NCI-H2107 (cell line): ENCODE measurements around the gene MT1M.

ENCODE experiments used
- DNase-seq: peaks from one replicate; lab custom pipeline; 2025; lab: John Stamatoyannopoulos, UW

The MT1M gene

GRCh38 chr16:56628486-56629350, 3.7 kb upstream of the MT1M start:
- DNase-seq, result no peak

- no peak for DNase-seq
Measured at GRCh38 chr16:56629531-56629930, 2.9 kb upstream of the MT1M start.

- no peak for DNase-seq
Measured at GRCh38 chr16:56630134-56630533, 2.3 kb upstream of the MT1M start.

GRCh38 chr16:56631197-56631596, 1.3 kb upstream of the MT1M start:
- no peak for DNase-seq

GRCh38 chr16:56631832-56632155, 665 bp upstream of the MT1M start:
- DNase-seq, result no peak

GRCh38 chr16:56632848-56633365, 448 bp downstream of the MT1M start:
- DNase-seq, result no peak

GRCh38 chr16:56633535-56633934, 1.1 kb downstream of the MT1M start:
- DNase-seq, result no peak

GRCh38 chr16:56634715-56635440, 2.4 kb downstream of the MT1M start:
- no peak for DNase-seq

GRCh38 chr16:56635441-56635967, 3.0 kb downstream of the MT1M start:
- no peak for DNase-seq

- no peak for DNase-seq
Measured at GRCh38 chr16:56636616-56637413, 4.4 kb downstream of the MT1M start.

GRCh38 chr16:56637814-56638750, 5.6 kb downstream of the MT1M start, which contains the start of gene MT1A:
Gene MT1A (plus strand): TSS chr16:56638666. CDS start chr16:56638739, 73 bp downstream.
- DNase-seq, result no peak

GRCh38 chr16:56639045-56639444, 6.6 kb downstream of the MT1M start:
- no peak for DNase-seq

GRCh38 chr16:56640076-56640475, 7.6 kb downstream of the MT1M start:
- DNase-seq, result no peak

GRCh38 chr16:56641166-56641565, 8.7 kb downstream of the MT1M start:
- no peak for DNase-seq

- DNase-seq, result no peak
Measured at GRCh38 chr16:56643080-56643778, 10.8 kb downstream of the MT1M start.

GRCh38 chr16:56643833-56644232, 11.4 kb downstream of the MT1M start:
- no peak for DNase-seq

GRCh38 chr16:56645311-56645710, 12.9 kb downstream of the MT1M start:
- no peak for DNase-seq

GRCh38 chr16:56645838-56646237, 13.4 kb downstream of the MT1M start:
- DNase-seq, result no peak

GRCh38 chr16:56647641-56648431, 15.4 kb downstream of the MT1M start:
- no peak for DNase-seq
